ENCODE results near the gene TAF4.
"Not testable (repeated sequence)": the region's sequence is repeated elsewhere in the genome, so short reads cannot be mapped to it uniquely, and the experiment has no call there.

Gene TAF4

GRCh38 chr20:61998343-61999121, 67.1 kb downstream of the TAF4 start:
- DNase-seq: no peak

GRCh38 chr20:61997891-61998290, 67.8 kb downstream of the TAF4 start:
- no peak for DNase-seq

- no peak for DNase-seq
Observed at GRCh38 chr20:61997372-61997771, 68.3 kb downstream of the TAF4 start.

GRCh38 chr20:61994546-61994945, 71.1 kb downstream of the TAF4 start:
- DNase-seq: no peak

GRCh38 chr20:61993058-61993457, 72.6 kb downstream of the TAF4 start:
- no peak for DNase-seq

GRCh38 chr20:61991476-61991875, 74.2 kb downstream of the TAF4 start:
- no peak for DNase-seq

GRCh38 chr20:61990484-61990883, 75.2 kb downstream of the TAF4 start:
- DNase-seq: no peak

GRCh38 chr20:61989741-61990140, 75.9 kb downstream of the TAF4 start:
- no peak for DNase-seq

GRCh38 chr20:61988665-61989064, 77.0 kb downstream of the TAF4 start:
- DNase-seq: no peak

GRCh38 chr20:61986762-61987321, 78.8 kb downstream of the TAF4 start:
- no peak for DNase-seq

- DNase-seq: no peak
Observed at GRCh38 chr20:61985096-61985495, 80.6 kb downstream of the TAF4 start.

- DNase-seq: not testable (repeated sequence)
Observed at GRCh38 chr20:61984431-61984830, 81.2 kb downstream of the TAF4 start.

GRCh38 chr20:61983965-61984364, 81.7 kb downstream of the TAF4 start:
- no peak for DNase-seq

- DNase-seq: no peak
Observed at GRCh38 chr20:61982951-61983315, 82.7 kb downstream of the TAF4 start.

- no peak for DNase-seq
Observed at GRCh38 chr20:61982191-61982950, 83.3 kb downstream of the TAF4 start.

- DNase-seq: not testable (repeated sequence)
Observed at GRCh38 chr20:61981691-61982090, 84.0 kb downstream of the TAF4 start.

GRCh38 chr20:61980647-61981583, 84.8 kb downstream of the TAF4 start:
- no peak for DNase-seq

- no peak for DNase-seq
Observed at GRCh38 chr20:61979701-61980635, 85.7 kb downstream of the TAF4 start.

GRCh38 chr20:61979090-61979489, 86.6 kb downstream of the TAF4 start:
- no peak for DNase-seq

GRCh38 chr20:61978491-61978890, 87.2 kb downstream of the TAF4 start:
- no peak for DNase-seq

GRCh38 chr20:61977419-61977786, 88.3 kb downstream of the TAF4 start:
- no peak for DNase-seq
